Activated CD8-positive, alpha-beta memory T cell treated with anti-CD3 and anti-CD28 coated beads, Interleukin-2, amount 50 U/mL, for 1 hour (primary cell): ENCODE data around the gene MRTFB.
"Not testable (repeated sequence)": the region's sequence is repeated elsewhere in the genome, so short reads cannot be mapped to it uniquely, and the experiment has no call there.

Experiments used
- DNase-seq: peaks from one replicate; pipeline ENCODE4 v3.0.0-alpha.2; 2020; ENCODE audit errors: extremely low read depth

Gene MRTFB

DNA sequence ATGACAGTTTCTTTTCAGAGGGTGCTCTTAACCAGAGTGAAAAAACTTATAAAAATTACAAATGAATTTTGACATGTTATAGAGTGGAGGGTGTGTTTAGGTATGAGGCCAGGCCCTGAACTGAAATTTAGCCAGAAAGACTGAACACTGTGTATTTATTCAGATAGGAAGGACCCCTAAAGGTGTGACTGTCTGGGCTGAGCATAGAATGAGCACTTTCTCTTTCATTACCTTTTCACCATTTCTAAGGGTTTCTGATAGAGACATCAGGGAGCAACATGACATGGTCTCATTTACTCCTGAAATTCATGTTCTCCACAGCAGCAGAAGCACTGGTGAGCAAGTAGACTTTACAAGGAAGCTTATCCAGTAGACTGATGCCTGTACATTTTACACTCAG, 32.9 kb downstream of the MRTFB start:
- DNase-seq, result no peak

DNA sequence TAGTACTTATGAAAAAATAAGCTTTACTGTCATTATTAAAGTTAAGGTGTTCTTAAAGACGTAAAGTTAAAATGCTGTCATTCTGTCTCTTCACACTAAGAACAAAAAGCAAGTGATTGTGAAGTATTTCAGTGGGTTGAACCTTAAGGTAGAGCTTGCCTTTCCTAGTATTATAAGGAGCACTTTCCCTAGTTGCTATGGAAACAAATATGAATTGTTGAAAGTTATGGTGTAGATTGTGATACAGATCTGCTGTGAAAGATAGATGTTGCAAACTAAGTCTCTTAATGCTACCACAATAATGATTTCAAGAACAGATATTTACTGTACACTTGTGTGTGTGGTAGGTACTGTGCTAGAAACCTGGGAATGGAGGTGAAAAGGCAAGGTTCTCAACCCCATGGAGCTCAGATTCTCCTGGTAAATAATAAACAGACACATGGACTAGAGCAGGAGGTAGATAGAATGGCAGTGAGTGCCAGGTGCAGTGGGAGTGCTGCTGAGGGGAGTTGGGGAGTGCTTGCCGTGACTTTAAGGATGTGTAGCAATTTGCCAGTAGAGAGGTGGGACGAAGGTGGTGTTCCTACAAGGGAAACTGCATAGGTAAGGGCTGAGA, 34.7 kb downstream of the MRTFB start:
- no peak for DNase-seq

DNA sequence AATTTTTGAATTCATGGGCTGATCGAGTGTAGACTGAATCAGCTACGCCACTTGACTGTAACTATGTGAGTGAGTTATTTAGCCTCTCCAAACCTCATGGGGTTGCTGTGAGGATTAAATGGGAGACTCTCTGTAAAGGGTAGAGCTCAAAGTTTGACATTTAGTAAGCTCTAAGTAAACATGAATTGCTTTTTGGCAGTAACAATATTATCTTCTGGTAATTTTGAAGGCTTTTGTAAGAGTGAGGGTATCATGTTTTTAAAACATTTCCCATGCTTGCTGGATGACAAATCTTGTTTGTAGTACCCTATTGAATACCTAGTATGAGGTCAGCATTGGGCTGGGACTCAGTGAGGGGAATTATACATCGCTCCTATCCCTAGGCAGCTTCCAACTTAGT, 35.3 kb downstream of the MRTFB start:
- no peak for DNase-seq

DNA sequence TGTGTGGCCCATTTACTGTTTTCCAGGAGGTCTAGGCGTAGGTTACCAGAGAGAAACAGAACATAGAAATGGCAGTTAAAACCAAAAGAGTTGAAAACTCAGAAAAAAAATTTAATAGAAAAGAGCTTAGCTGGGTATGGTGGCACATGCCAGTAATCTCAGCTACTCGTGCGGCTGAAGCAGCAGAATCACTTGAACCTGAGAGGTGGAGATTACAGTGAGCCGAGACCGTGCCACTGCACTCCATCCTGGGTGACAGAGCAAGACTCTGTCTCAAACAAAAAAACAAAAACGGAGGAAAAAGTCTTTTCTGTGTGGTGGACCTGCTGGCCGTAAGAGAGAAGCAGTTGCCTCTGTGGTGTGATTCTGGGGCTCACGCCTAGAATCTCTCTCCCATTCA, 35.8 kb downstream of the MRTFB start:
- DNase-seq, result no peak

DNA sequence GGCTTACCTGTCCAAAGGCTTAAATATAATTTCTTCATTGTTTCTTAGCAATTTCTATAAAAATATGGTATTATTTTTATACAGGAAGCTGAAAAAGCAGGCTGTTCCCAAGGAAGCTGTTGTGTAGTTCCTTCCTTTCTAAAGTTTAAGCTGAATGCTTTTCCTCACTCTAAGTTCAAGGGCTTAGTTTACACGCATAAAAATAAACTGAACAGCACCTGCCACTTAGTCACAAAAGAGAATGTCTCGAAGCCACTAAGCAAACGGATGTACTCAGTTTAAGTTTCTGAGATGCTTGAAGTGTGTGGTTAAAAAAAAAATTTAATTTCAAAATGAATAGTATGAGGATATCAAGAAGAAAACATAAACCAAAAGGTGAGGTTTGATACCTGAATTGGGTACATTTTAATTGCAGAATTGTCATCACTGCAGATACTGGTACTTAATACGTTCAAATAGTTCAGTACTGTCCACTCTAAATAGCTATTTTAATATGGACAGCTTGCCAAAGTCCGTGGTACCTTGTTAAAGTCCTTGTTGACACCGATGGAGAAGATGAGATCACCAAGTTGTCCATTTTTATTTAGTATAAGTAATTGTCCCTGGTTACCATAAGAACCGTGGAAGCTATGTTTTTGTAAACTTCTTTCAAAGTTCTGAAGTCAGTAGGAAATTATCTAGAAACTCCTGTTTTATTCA, 38.1 kb downstream of the MRTFB start:
- no peak for DNase-seq

DNA sequence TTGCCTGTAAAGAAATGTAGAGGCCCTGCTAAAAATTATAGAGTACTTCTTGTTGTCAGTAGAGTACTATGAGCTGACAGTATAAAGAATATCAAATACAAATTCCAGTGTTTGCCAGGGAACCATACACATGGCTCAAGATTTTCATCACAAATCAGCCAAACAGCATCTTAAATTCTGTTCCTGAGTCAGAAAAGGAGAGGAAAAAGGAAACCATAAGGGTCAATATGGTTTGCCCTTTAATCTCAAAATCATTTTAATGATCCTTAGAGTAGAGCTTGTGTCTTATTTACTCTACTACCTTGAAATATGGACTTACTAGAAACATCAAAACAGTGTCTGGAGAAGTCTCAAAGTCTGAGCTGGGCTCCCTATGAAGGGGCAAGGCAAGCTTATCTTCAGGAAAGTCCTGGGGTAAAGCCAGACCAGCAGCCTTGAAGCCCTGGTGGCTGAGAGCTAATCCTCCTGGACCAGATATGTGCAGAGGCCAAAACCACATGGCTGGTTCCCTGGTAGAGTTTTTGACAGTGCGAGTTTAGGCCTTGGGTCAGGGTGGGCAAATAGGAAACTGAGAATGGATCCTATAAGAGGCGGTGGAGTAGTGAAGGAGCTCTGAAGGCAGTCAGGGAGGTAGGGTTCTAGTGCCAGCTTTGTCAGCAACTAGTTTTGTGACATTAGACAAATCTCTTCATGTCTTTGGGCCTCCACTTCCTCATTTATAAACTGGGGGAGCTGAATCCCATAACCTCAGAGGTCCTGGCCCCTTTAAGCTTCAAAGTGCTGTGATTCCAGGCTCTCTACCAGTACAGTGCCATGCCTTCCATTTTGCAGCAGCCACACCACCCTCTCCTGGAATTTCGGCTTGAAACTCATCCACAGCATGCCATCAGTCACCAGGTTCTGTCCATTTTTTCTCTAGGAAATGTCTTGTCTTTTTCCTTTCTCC, 38.9 kb downstream of the MRTFB start:
- DNase-seq, result no peak

DNA sequence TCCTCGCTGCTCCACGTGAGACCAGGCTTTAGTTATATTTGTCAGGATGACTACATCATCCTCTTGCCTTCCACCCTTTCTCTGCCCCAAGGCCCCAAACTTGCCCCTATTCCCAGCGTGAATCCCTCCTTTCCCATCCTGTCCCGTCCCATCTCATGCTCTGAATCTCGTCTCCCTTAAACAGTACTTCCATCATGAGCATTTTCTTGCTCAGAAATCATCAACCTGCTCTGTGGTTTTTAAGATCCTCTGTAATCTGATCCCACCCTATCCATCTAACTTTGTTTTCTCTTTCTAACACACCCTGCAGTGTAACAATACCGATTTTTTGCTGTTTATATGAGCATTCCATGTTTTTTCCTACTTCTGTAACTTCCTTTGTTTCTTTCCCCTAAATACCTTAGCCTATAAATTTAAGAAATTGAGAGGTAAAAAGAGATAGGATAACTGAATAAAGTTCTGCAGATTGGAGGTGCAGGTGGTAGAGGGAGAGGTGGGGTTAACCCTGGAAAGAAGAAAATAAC, 39.7 kb downstream of the MRTFB start:
- no peak for DNase-seq

DNA sequence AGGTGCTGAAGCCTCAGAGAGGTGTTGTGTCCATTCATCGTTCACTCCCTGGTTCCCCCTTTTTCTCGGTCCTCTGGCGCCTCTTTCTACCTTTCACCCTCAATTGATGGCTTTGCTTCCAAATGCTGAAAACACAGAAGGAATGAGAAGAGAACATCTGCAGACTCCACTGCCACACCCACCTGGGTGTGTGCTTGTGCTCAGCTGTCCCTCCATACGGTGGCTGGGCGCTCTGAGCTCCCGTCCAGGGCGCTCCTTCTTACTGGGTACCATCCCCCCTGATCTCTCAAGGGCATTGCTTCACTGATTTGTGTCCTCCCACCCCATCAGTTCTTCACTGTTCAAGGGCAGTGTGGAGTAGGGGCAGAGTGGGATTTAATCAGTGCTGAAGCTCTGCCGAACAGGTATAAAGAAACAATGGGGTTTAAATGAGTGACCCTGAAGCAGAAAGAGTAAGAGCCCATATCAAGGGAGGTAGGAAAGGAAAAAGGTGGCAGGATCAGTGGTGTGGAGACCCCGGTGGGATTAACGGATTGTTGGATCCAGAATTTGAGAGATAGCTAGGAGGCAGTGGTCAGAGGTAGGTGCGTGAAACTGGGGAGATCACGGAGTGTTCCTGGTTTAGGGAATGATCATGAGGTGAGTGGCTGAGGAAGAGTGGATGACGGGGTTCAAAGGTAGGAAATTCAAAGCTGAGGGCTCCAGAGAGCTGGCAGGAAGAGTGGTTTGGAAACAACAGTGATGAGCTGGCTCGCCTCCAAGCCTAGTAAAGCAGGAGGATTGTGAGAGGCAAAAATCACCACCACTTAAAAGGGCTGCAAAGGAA, 40.8 kb downstream of the MRTFB start:
- no peak for DNase-seq

DNA sequence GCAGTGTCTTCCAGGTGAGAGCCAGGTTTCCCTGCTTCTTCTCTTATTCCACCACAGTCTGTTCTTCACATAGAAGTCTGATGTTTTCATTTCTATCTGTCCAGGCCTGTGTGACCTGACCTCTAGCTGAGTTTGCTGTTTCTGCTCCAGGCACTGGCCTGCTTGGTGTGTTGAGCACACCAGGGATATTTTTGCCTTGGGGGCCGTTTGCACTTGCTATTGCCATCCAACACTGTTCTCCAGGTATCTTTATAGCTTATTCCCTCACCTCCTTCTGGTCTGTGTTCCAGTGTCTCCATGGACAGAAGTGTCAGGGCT, 41.4 kb downstream of the MRTFB start:
- DNase-seq, result no peak

DNA sequence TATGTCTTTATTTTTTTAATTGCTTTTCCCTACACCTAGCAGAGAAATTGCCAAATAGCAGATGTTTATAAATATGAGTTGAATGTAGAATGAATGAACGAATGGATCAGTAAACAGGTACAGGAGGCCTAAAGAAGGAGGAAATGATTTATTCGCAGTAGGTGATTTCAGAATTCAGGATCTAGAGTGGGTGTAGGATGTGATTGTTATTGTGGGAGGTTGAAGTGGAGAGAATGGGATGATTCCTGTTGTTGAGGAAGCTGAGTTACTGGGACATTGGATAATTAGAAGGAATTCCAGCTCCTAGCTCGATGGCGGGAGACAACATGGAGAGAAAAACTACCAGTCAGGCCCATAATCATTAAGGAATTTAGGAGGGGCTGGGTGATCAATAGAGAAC, 42.2 kb downstream of the MRTFB start:
- DNase-seq, result no peak

DNA sequence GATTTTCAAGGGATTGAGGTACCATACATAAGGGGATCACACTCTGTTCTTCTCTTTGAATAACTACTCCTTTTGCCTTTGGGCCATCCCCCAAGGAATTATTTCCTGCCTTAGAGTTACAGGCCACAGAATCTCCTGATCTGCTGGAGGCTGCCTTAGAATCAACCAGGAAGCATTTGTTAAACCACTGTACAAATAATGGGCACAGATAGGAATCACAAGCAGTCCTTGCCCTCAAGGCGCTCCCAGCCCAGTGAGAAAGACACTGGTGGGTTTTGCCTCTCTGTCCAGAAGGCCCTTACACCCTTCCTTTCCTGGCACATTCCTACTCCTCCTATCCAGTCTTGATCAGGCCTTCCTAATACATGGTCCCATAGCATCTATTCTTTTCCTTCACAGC, 45.9 kb downstream of the MRTFB start:
- no peak for DNase-seq

DNA sequence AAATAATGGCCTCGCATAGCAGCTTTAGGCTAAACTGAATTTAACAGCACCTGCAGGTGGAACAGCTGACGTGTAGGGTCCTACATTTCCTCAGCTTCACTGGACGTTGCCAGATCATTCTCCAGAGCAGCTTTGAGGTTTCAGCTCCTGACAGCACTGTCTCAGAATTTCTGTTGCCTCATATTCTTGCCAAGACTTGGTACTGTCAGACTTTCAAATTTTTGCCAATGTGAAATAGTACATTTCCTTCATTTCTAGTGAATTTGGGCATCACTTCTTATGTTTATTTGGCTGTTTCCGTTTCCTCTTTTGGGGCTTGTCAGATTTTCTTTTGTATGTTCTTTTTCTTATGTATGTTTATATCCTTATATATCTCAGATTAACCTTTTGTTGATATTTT, 48.7 kb downstream of the MRTFB start:
- DNase-seq, result no peak

DNA sequence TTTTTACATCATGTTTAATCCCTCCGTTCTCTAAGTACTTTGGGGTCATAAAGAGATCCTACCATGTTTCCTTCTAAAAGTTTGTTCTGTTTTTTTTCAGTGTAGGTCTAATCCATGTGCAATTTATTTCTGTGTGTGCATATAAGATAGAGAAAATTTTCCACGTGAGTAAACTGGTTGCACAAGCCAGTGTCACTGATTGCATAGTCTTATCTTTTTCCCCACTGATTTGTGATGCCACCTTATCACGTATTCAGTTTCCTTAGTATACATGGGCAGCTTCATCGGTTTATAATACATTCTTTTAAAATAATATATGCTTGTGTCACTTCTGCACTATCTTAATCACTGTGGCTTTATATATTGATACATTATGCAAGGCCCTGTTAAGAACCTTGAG, 49.2 kb downstream of the MRTFB start:
- DNase-seq, result no peak

DNA sequence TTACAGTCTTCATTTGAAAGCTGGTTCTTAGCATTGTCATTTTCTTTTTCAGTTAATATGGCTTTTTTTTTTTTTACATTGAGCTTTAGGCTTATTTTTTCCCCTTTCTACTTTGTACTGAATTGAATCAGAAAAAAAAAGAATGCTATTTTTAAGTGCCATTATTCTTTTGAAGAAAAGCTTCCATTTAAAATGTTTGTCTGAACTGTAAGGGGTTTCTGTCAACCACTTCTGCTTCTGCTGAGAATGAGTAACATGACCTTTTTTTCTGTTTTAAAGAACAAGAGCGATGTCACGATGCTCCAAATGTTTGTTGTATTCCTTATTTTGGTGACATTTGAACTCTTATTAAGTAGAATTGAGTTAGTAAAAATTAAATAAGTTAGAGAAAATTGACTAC, 50.0 kb downstream of the MRTFB start:
- DNase-seq, result no peak

DNA sequence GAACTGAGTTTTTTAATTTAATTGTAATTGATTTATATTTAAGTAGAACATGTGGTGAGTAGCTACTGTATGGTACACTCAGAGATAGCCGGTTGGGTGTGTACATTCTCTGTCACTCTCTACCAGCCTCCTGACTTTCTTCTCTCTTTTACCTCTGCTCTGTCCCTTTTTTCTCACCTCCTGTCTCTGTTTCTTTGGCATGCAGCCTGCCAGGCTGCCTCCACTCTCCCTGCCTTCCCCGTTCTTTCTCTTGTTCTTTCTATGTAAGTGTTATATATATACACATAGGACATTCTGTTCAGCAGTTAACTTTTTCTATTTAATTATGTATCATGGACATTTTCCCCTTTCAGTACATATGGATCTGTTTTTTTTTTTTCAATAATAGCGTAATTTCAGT, 50.8 kb downstream of the MRTFB start:
- no peak for DNase-seq

DNA sequence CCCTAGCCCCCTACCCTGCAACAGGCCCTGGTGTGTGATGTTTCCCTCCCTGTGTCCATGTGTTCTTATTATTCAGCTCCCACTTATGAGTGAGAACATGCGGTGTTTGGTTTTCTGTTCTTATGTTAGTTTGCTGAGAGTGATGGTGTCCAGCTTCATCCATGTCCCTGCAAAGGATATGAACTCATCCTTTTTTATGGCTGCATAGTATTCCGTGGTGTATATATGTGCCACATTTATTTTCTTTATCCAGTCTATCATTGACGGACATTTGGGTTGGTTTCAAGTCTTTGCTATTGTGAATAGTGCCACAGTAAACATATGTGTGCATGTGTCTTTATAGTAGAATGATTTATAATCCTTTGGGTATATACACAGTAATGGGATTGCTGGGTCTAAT, 51.3 kb downstream of the MRTFB start:
- DNase-seq, result not testable (repeated sequence)

DNA sequence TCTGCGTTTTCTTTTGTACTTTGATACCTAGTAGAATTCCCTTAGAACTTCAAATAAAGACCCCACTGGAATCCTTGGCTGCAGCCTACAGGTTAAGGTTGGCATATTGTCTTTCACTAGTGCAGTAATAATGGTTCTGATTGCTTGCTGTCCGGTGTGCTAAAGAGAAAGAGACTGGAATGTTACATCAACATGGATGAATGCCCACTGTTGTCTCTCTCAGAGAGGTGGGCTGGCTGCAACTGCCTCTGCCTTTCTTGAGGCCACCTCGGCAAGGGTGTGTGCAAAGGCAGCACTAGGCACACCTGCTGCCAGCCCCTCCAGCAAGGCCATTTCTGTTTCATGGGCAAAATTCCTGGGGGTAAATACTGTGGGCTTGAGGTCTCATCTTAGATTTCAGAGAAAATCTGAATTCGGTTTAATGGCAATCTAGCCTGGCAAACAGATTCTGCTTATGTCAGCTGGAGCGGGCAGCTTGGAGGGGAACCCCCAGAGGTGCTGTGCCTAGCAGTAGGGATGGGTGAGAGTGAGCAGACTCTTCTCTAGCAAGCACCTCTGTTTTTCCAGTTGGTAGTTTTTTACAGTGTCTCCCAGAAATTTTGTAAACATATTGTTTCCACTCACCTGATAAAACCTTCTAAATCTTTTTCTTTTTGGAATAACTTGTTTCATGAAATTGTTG, 54.0 kb downstream of the MRTFB start:
- DNase-seq, result no peak

DNA sequence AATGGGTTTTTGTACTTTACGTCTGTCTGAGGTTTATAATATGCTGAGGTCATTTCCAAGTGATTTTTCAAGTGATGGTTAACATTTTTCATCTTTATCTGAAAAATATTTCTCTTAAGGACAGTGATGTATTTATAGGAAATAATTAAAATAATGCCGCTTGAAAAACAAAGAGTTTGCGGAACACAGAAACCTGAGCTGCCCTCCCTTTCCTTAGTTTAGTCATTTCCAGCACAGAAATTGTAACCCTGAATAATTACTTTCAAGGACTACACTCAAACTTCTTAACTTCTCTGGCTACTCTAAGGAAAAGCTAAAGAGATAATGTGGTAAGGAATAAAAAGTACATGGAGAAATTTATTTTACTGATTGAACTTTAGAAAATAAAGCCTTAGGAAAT, 54.6 kb downstream of the MRTFB start:
- no peak for DNase-seq

DNA sequence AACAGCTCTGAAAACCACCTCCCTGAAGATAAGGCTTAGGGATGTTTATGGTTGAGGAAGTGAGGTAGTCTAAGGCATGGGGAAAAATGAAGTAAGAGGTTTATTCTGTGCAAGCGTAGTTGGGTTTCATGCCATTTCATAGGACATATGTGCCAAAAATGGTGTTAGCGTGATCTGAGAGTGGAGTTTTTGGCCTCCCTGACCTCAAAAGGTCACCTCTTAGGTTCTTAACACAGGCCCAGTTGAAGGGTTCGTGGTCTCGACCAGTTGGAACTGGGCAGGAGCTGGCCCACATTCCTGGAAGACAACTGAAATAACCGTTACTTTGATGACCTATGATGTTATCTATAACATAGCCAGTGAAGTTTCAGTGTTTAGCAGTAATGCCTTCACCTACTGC, 57.0 kb downstream of the MRTFB start:
- no peak for DNase-seq

DNA sequence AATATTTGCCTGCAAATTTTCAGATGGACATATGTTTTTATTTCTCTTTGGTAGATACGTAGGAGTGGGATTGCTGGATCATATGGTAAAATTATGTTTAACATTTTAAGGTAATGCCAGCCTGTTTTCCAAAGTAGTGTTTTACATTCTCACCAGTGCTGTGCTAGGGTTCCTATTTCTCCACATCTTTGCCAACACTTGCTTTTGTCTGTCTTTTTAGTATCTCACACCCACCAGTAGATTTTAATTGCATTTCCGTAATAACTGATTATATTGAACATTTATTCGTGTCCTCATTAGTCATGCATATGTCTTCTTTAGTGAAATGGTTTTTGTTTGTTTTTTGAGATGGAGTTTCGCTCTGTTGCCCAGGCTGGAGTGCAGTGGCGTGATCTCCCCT, 58.4 kb downstream of the MRTFB start:
- no peak for DNase-seq
